GM12874 (cell line): Measurements from ENCODE around the gene CEP41.

Experiments
- CTCF ChIP-seq: IDR thresholded peaks from 2 replicates; pipeline ENCODE4 v1.5.1; 2011; ENCODE audit warnings: low read depth, mild to moderate bottlenecking, control low read depth, low read length, moderate library complexity; ENCODE audit not compliant: insufficient read depth

CEP41 gene

GRCh38 chr7:130415006-130415405 is 25.8 kb downstream of the CEP41 start:
- TF ChIP-seq CTCF: no peak

GRCh38 chr7:130413201-130413600 is 27.6 kb downstream of the CEP41 start:
- TF ChIP-seq CTCF: no peak

- no peak for TF ChIP-seq CTCF
These were observed 29.8 kb downstream of the CEP41 start for GRCh38 chr7:130410868-130411541.

DNA sequence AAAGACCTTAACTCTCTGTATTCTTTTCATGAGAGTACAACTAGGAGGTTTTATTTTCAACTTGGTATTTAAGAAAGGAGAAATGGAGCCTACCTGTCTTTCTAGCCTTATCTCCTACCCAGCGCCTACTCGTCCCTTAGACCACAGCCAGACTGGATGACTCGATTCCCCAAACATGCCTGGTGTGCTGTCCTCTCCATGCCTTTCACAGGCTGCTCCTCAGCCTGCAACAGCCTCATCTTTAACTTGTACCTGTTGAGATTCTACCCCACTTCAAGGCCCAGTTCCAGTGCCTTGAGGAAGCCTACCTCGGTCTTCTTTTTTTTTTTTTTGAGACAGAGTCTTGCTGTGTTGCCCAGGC is 31.1 kb downstream of the CEP41 start:
- TF ChIP-seq CTCF: no peak

GRCh38 chr7:130409067-130409711 is 31.6 kb downstream of the CEP41 start:
- TF ChIP-seq CTCF: no peak

DNA sequence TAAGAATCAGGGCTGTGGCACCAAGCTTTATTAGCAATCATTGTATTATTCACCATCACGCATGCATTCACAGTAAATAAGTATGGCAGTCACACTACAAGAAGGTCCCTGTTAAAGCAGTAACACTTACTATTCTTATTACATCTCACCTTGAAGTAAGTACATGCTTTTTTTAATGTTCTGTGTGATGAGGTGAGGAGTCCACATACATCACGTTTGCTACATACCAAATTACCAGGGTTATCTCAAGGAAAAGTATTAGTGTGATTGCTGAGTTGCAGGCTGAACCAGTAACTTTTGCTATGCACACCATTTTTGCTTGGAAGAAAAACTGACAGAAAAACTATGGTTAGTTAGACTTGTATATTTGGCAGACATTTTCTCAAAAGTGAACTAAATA is 35.8 kb downstream of the CEP41 start:
- no peak for TF ChIP-seq CTCF

GRCh38 chr7:130401578-130401977 is 39.2 kb downstream of the CEP41 start:
- no peak for TF ChIP-seq CTCF
